ENCODE measurements around the gene TM4SF18.

DNA sequence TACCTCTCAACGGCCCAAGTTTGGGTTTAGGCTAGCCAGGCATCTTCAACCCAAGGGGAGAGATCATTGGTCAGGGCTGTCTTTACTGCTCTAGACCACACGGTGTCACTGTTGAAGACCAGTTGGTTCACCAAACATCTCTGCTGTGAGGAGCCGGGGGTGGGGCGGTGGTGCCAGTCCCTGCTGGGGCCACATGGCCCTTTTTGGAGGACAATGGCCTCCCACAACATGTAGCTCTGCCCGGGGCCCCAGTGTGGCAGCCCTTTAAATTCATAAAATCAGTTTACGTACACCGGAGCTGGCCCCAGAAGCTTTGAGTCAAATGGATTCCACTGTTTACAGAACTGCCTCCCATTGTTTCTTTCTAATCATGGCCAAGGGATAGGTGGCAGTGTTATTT lies 19.1 kb upstream of the TM4SF18 start:
- TF ChIP-seq POLR2A (IDR thresholded peaks at IDR 0.05) (no peak), CTCF (IDR thresholded peaks at IDR 0.05) (peak; percentile 46 to 84 (median 72))

Data from thyroid gland (tissue), 4 donors.